ENCODE measurements around the gene FAF1.
"Not testable (repeated sequence)": the region's sequence is repeated elsewhere in the genome, so short reads cannot be mapped to it uniquely, and the experiment has no call there.

The FAF1 gene

GRCh38 chr1:50851034-50851433 is 109.0 kb downstream of the FAF1 start:
- DNase-seq (ENCODE audit: low spot score) = no peak

- DNase-seq (ENCODE audit: low spot score) = no peak
Observed at GRCh38 chr1:50847303-50847702, 112.8 kb downstream of the FAF1 start.

- no peak for DNase-seq (ENCODE audit: low spot score)
Observed at GRCh38 chr1:50846224-50846839, 113.7 kb downstream of the FAF1 start.

GRCh38 chr1:50841791-50842387 is 118.2 kb downstream of the FAF1 start:
- DNase-seq (ENCODE audit: low spot score) = no peak

DNA sequence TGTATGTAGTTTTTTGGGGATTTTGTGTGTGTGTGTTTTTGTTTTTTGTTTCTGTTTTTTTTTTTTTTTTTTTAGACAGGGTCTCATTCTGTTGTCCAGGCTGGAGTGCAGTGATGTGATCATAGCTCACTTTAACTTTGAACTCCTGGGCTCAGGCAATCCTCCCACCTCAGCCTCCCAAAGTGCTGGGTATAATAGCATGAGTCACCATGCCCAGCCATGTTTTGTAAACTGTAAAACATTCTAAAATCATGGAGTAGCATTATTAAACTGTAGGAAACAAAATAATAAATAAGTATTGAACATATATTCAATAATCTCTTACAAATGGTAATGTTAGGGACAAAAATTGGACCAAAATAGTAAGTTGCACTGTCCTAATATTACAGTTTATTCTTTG is 124.0 kb downstream of the FAF1 start:
- DNase-seq (ENCODE audit: low spot score) = no peak

- no peak for DNase-seq (ENCODE audit: low spot score)
Observed at GRCh38 chr1:50833216-50833615, 126.9 kb downstream of the FAF1 start.

DNA sequence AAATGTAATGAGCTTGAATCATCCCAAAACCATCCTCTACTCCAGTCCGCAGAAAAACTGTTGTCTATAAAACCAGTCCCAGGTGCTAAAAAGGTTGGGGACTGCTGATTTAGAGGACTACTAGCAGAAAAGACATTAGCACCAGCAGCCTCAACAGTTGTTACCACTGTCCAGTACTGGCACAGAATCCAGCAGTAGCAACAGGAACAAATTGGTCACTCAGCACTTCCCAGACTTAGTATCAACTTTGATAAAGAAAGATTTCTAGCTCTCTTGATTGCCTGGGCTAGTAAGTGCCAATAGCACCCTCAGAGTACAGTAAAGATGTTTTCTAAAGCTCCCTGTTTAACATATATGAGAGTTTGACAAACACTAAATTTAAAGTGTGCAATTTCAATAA is 127.9 kb downstream of the FAF1 start:
- no peak for DNase-seq (ENCODE audit: low spot score)

DNA sequence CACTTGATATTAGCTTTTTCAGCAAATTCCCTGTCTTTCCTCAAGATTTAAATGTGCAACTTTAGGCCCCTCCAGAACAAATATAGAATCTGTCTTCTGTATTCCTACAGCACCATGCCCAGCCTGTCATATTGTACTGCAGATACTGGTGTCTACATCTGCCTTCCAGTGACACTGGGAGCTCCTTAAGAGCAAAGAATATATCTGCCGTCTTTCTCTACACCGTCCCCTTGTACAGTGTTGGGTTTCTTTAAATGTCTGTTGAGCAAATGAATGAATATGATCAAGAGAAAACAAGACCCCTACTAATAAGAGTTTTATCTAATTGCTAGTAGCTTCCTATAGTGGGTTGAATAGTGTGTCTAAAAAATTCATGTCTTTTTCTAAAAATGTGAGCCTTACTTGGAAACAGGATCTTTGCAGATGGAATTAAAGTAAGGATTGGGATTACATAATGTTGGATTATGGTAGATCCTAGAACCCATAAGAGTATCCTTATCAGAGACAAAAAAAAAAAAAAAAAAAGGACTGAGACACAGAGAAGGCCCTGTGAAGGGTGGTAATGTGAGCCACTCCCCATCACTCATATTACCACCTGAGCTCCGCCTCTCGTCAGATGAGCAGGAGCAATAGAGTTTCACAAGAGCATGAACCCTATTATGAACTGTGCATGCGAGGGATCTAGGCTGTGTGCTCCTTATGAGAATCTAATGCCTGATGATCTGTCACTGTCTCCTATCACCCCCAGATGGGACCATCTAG is 128.6 kb downstream of the FAF1 start:
- DNase-seq (ENCODE audit: low spot score) = no peak

DNA sequence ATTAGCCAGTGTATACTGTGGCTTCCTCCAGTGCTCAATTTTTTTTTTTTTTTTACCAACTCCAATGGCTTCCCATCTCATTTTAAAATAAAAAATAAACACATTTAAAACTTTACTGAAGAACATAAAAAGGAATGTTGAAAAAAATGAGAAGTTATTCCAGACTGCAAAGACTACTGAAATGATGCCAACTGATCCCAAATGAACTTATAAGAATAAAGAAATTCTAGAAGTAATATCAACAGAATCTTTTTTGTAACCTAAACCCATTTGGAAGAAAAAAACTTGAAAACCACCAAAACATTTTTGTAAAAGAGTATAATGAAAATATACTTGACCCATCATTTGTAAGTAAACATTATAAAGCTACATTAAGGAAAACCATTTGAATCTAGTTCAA is 129.4 kb downstream of the FAF1 start:
- no peak for DNase-seq (ENCODE audit: low spot score)

GRCh38 chr1:50829014-50829958 is 130.8 kb downstream of the FAF1 start:
- DNase-seq (ENCODE audit: low spot score) = no peak

DNA sequence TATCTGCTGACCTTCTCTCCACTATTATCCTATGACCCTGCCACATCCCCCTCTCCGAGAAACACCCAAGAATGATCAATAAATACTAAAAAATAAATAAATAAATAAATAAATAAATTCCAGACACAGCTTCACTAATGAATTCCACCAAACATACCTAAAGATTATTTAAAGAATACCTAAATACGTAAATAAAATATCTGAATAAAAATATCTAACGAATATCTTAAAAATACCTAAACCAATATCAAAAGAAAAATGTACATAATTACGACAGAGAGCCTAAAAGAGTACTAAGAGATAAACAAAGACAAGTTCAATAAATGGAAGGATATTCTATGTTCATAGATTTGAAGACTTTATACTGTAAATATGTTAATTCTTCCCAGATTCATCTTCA is 132.5 kb downstream of the FAF1 start:
- no peak for DNase-seq (ENCODE audit: low spot score)

GRCh38 chr1:50826792-50827191 is 133.3 kb downstream of the FAF1 start:
- DNase-seq (ENCODE audit: low spot score) = not testable (repeated sequence)

DNA sequence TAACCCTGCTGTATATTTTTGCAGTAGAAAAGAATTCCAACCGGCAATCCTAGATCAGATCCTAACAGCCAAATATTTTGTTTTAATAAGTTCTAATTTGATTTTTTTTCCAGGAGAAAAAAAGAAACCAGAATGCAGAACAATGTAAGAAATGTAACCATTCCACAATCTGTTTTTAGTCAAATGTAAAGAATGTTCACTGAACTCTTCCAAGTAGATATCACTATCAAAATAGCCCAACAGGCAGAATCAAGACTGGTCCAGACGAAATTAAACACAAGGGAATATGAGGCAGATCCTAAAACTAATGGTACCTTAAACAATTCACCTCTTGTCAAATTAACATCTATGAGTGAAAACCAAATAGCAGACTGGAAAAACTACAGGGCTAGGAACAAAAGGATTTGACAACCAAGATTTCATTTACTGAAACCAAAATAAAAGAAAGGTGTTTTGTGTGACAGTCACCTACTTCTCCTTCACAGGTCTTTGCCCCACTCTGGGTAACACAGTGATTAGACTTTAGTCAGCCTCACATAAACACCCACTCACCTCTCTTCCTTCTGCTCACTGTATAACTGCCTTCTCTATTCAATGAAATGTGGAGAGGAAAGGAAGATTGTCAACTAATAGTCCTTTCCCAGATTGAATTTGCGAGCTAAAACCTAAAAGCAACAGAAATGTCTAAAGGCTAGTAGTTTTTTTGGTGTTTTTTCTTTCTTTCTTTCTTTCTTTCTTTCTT is 137.9 kb downstream of the FAF1 start:
- DNase-seq (ENCODE audit: low spot score) = no peak

DNA sequence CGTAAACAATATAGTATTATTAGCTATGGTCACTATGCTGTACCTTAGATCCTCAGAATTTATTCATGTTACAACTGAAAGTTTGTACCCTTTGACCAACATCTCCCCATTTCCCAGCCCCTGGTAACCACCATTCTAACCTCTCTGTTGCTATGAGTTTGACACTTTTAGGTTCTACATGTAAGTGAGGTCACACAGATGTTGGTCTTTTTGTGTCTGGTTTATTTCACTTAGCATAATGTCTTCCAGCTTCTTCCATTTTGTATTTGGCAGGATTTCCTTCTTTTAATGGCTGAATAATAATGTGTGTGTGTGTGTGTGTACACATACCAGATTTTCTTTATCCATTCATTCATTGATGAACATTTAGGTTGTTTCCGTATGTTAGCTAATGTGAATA is 139.5 kb downstream of the FAF1 start:
- no peak for DNase-seq (ENCODE audit: low spot score)

DNA sequence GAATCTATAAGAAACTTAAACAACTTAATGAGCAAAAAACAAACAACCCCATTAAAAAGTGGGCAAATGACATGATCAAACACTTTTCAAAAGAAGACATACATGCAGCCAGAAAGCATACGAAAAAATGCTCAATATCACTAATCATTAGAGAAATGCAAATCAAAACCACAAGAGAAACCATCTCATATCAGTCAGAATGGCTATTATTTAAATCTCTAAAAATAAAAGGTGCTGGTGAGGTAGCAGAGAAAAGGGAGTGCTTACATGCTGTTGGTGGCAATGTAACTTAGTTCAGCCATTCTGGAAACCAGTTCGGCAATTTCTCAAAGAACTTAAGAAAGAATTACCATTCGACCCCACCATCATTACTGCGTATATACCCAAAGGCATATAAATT is 147.7 kb downstream of the FAF1 start:
- no peak for DNase-seq (ENCODE audit: low spot score)

DNA sequence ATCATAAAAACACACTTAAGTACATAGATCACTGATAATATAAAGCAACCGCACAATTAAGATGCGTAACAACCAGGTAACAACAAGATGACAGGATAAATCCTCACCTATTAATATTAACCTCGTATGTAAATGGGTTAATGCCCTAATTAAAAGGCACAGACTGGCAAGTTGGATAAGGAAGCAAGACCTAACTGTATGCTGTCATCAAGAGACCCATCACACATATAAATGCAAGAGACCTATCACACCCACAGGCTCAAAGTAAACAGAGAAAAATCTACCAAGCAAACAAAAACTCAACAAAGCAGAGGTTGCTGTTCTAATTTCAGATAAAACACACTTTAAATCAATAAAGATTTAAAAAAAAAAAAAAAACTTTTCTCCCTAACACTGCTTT is 151.8 kb downstream of the FAF1 start:
- no peak for DNase-seq (ENCODE audit: low spot score)

- no peak for DNase-seq (ENCODE audit: low spot score)
Observed at GRCh38 chr1:50796272-50796671, 163.8 kb downstream of the FAF1 start.

DNA sequence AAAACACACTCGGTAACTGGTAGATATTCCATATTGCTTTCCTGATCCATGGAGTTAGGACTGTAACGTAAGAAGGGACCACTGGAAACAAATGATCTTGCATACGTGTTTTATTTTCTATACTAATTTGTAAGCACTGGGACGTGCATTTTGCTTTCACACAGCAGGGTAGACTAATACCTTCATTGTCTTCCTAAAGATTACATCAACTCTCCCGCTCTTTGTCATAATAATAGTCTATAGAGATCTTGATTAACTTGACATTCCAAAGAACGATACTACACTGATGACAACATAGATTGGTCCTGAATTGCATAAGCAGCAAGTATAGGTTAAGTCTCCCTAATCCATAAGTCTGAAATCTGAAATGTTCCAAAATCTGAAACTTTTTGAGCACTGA is 166.5 kb downstream of the FAF1 start:
- DNase-seq (ENCODE audit: low spot score) = no peak

- DNase-seq (ENCODE audit: low spot score) = no peak
Observed at GRCh38 chr1:50787266-50787665, 172.8 kb downstream of the FAF1 start.

DNA sequence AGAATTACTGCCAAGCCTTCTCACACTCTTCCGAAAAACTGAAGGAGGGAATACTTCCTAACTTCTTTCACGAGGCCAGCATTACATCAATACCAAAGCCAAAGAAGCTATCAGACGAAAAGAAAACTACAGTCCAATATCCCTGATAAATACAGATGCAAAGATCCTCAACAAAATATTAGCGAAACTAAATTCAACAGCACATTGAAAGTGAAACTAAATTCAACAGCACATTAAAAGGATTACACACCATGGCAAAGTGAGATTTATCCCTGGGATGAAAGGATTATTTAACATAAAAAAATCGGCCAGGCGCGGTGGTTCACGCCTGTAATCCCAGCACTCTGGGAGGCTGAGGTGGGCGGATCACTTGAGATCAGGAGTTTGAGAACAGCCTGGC is 176.8 kb downstream of the FAF1 start:
- no peak for DNase-seq (ENCODE audit: low spot score)

GRCh38 chr1:50780797-50781196 is 179.3 kb downstream of the FAF1 start:
- no peak for DNase-seq (ENCODE audit: low spot score)

DNA sequence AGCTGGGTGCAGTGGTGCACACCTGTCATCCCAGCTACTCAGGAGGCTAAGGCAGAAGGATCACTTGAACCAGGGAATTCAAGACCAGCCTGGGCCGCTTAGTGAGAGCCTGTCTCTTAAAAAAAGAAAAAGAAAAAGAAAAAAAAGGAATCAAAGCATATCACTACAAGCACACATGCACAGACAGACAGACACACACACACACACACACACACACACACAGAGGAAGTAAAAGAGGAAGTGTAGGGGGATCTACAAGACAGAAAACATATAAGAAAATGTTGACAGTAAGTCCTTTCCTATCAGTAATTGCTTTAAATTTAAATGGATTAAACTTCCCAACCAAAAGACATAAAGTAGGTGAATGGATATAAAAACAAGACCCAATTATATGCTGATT is 180.3 kb downstream of the FAF1 start:
- DNase-seq (ENCODE audit: low spot score) = no peak

Data from HuH-7.5 (cell line).